Epithelial cell of proximal tubule (primary cell): Measurements from ENCODE around the gene GRIK3. TPM values are rescaled to one million over a fixed set of nuclear protein-coding genes. Genes with fewer than 3 reads are reported as not detected.

Experiments
- DNase-seq: peaks from one replicate; pipeline ENCODE4 v3.0.0-alpha.2; 2011; ENCODE audit warnings: low read depth
- H3K4me3 ChIP-seq: 2 replicates; pipeline ENCODE4 v1.5.1; 2011; ENCODE audit warnings: low read depth, mild to moderate bottlenecking, low read length
- CTCF ChIP-seq: conservative IDR thresholded peaks from 2 replicates; pipeline ENCODE4 v1.5.1; 2012; ENCODE audit warnings: low read depth, mild to moderate bottlenecking, low read length
- total RNA-seq: library from RNA; depleted of rRNA; stranded (reverse); fragments of >200 nt; gene quantifications from 2 replicates; pipeline ENCODE4 v1.2.3, GENCODE V29; 2015

Gene GRIK3
- total RNA-seq, 1 donor from 2014 or later = not detected

DNA sequence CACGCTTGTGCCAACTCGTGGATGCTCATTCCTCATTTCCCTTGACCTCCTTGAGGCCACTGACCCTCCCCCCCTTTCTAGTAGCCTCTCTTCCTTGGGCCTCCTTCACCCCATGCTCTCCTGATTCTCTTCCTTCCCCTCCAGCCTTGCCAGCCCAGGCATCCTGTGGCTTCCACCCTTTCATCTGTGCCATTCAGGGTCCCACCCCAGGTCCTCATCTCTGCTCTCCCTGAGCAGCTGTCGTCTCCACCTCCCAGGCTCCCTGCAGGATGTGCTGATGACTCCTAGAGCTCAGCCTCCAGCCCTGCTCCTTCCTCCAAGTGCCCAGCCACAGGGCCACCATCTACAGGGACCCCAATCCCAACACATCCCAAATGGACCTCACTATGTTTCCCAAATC is 197.4 kb downstream of the GRIK3 start:
- DNase-seq = no peak
- no peak overlapping the region for H3K4me3 ChIP-seq
- no peak for TF ChIP-seq CTCF

GRCh38 chr1:36836196-36836883 is 198.0 kb downstream of the GRIK3 start:
- DNase-seq = no peak
- TF ChIP-seq CTCF = no peak

DNA sequence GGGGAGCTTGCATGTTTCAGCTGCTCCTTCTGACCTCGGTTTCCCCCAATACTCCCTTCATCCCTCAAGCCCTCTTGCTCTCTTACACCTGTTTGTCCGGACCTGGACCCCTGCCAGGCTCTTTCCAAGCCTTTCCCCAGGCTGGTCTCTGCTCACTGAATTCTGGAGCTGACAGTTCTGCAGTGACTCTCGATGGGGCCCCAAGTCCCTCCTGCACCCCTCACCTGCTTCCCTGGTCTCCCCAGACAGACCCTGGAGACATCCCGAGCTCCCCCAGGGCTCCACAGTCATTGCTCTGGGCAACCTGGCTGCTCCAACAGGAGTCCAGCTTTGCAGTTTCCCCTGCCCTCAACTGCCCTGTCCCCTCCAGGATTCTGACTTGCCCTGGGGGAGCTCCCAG is 198.6 kb downstream of the GRIK3 start:
- no peak for TF ChIP-seq CTCF
- H3K4me3 ChIP-seq = no peak overlapping the region
- no peak for DNase-seq

More at GRCh38 chr1:36836196-36836883, 198.0 kb downstream of the GRIK3 start:
- H3K4me3 ChIP-seq = no peak overlapping the region

- H3K4me3 ChIP-seq = no peak overlapping the region
- no peak for DNase-seq
- TF ChIP-seq CTCF = no peak
These were observed 199.2 kb downstream of the GRIK3 start for GRCh38 chr1:36835017-36835695.

GRCh38 chr1:36834586-36834985 is 199.7 kb downstream of the GRIK3 start:
- no peak for TF ChIP-seq CTCF
- H3K4me3 ChIP-seq = no peak overlapping the region
- DNase-seq = no peak

GRCh38 chr1:36831186-36831810 is 203.0 kb downstream of the GRIK3 start:
- no peak for DNase-seq
- H3K4me3 ChIP-seq = no peak overlapping the region
- TF ChIP-seq CTCF = no peak
